ENCODE results near the gene FARP1. TPM values are rescaled to one million over a fixed set of nuclear protein-coding genes. Genes with fewer than 3 reads are reported as not detected.

FARP1 gene
- total RNA-seq, 1 donor from 2014 or later: 36.5 TPM

DNA sequence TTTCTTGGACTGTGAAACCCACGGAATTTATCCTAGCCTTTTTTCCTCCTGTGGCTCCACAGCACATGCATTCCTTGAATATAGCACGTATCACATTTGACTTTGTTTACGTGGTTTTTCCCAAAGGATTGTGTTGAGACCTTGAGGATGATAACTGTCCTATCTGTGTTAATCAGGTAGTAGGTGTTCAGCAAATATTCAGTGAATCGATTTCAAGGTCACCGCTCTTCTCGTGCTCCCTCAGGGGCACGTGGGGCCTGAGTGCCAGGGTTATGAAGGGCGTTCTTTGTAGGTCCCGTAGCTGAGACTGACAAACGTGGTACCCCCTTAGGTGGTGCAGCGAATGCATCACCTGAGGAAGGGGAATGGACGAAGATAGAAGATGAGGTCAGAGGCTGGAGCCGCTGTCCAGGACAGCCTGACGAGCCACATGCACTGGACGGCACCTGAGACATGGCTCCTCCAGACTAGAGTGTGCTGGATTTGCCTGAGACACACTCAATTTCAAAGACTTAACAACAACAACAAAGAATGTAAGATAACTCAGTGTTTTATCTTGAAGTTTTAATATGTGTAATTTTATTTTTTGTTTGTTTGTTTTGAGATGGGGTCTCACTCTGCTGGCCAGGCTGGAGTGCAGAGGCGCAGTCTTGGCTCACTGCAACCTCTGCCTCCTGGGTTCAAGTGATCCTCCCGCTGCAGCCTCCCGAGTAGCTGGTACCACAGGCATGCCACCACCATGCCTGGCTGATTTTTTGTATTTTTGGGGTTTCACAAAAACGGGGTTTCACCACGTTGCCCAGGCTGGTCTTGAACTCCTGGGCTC, 165.4 kb downstream of the FARP1 start:
- no peak overlapping the region for H3K27ac ChIP-seq (ENCODE audit: low read depth, low read length)
- H3K4me3 ChIP-seq (ENCODE audit: low read length in 3 of 3): peak overlapping the region in 1 of 3 donors; percentile 13
- no peaks in the 10 kb centered on the region for H3K9me3 ChIP-seq (ENCODE audit: control insufficient read depth in 3 of 3, low read length in 3 of 3)
- no peak overlapping the region for H3K9ac ChIP-seq (ENCODE audit: low read depth in 1 of 3, low read length in 3 of 3)
- no peaks in the 10 kb centered on the region for H3K36me3 ChIP-seq (ENCODE audit: control insufficient read depth in 3 of 3, insufficient read depth in 3 of 3, low read length in 3 of 3)
- H3K27me3 ChIP-seq (ENCODE audit: control insufficient read depth in 3 of 3, insufficient read depth in 3 of 3, low read length in 3 of 3): no peaks in the 10 kb centered on the region
- peaks cover 0 to 5% (median 4%) of the 10 kb centered on the region in 3 donors for H3K4me1 ChIP-seq (ENCODE audit: control insufficient read depth in 3 of 3, insufficient read depth in 3 of 3, low read length in 3 of 3)

GRCh38 chr13:98309569-98310335, 166.9 kb downstream of the FARP1 start:
- Histone ChIP-seq H3K4me3 (ENCODE audit: low read length in 3 of 3) (no peak overlapping the region), H3K36me3 (ENCODE audit: control insufficient read depth in 3 of 3, insufficient read depth in 3 of 3, low read length in 3 of 3) (no peaks in the 10 kb centered on the region), H3K9ac (ENCODE audit: low read depth in 1 of 3, low read length in 3 of 3) (no peak overlapping the region), H3K9me3 (ENCODE audit: control insufficient read depth in 3 of 3, low read length in 3 of 3) (no peaks in the 10 kb centered on the region), H3K27me3 (ENCODE audit: control insufficient read depth in 3 of 3, insufficient read depth in 3 of 3, low read length in 3 of 3) (no peaks in the 10 kb centered on the region), H3K27ac (ENCODE audit: low read depth, low read length) (no peak overlapping the region), H3K4me1 (ENCODE audit: control insufficient read depth in 3 of 3, insufficient read depth in 3 of 3, low read length in 3 of 3) (peaks cover 0 to 5% (median 4%) of the 10 kb centered on the region in 3 donors)

GRCh38 chr13:98310485-98311199, 167.7 kb downstream of the FARP1 start:
- H3K27me3 ChIP-seq (ENCODE audit: control insufficient read depth in 3 of 3, insufficient read depth in 3 of 3, low read length in 3 of 3): no peaks in the 10 kb centered on the region
- H3K4me3 ChIP-seq (ENCODE audit: low read length in 3 of 3): no peak overlapping the region
- no peak overlapping the region for H3K9ac ChIP-seq (ENCODE audit: low read depth in 1 of 3, low read length in 3 of 3)
- no peak overlapping the region for H3K27ac ChIP-seq (ENCODE audit: low read depth, low read length)
- peaks cover 0 to 10% (median 5%) of the 10 kb centered on the region in 3 donors for H3K4me1 ChIP-seq (ENCODE audit: control insufficient read depth in 3 of 3, insufficient read depth in 3 of 3, low read length in 3 of 3)
- H3K9me3 ChIP-seq (ENCODE audit: control insufficient read depth in 3 of 3, low read length in 3 of 3): no peaks in the 10 kb centered on the region
- no peaks in the 10 kb centered on the region for H3K36me3 ChIP-seq (ENCODE audit: control insufficient read depth in 3 of 3, insufficient read depth in 3 of 3, low read length in 3 of 3)

GRCh38 chr13:98311200-98311548, 168.3 kb downstream of the FARP1 start:
- Histone ChIP-seq H3K36me3 (ENCODE audit: control insufficient read depth in 3 of 3, insufficient read depth in 3 of 3, low read length in 3 of 3) (no peaks in the 10 kb centered on the region), H3K27ac (ENCODE audit: low read depth, low read length) (no peak overlapping the region), H3K27me3 (ENCODE audit: control insufficient read depth in 3 of 3, insufficient read depth in 3 of 3, low read length in 3 of 3) (no peaks in the 10 kb centered on the region), H3K9ac (ENCODE audit: low read depth in 1 of 3, low read length in 3 of 3) (no peak overlapping the region), H3K4me3 (ENCODE audit: low read length in 3 of 3) (no peak overlapping the region), H3K9me3 (ENCODE audit: control insufficient read depth in 3 of 3, low read length in 3 of 3) (no peaks in the 10 kb centered on the region), H3K4me1 (ENCODE audit: control insufficient read depth in 3 of 3, insufficient read depth in 3 of 3, low read length in 3 of 3) (peaks cover 0 to 15% (median 7%) of the 10 kb centered on the region in 3 donors)

GRCh38 chr13:98312606-98313005, 169.7 kb downstream of the FARP1 start:
- H3K9ac ChIP-seq (ENCODE audit: low read depth in 1 of 3, low read length in 3 of 3): no peak overlapping the region
- H3K27ac ChIP-seq (ENCODE audit: low read depth, low read length): no peak overlapping the region
- H3K4me3 ChIP-seq (ENCODE audit: low read length in 3 of 3): no peak overlapping the region
- no peaks in the 10 kb centered on the region for H3K9me3 ChIP-seq (ENCODE audit: control insufficient read depth in 3 of 3, low read length in 3 of 3)
- no peaks in the 10 kb centered on the region for H3K36me3 ChIP-seq (ENCODE audit: control insufficient read depth in 3 of 3, insufficient read depth in 3 of 3, low read length in 3 of 3)
- no peaks in the 10 kb centered on the region for H3K27me3 ChIP-seq (ENCODE audit: control insufficient read depth in 3 of 3, insufficient read depth in 3 of 3, low read length in 3 of 3)
- peaks cover 0 to 15% (median 7%) of the 10 kb centered on the region in 3 donors for H3K4me1 ChIP-seq (ENCODE audit: control insufficient read depth in 3 of 3, insufficient read depth in 3 of 3, low read length in 3 of 3)

GRCh38 chr13:98313023-98313921, 170.4 kb downstream of the FARP1 start:
- Histone ChIP-seq H3K4me3 (ENCODE audit: low read length in 3 of 3) (no peak overlapping the region), H3K9me3 (ENCODE audit: control insufficient read depth in 3 of 3, low read length in 3 of 3) (no peaks in the 10 kb centered on the region), H3K27me3 (ENCODE audit: control insufficient read depth in 3 of 3, insufficient read depth in 3 of 3, low read length in 3 of 3) (no peaks in the 10 kb centered on the region), H3K27ac (ENCODE audit: low read depth, low read length) (no peak overlapping the region), H3K4me1 (ENCODE audit: control insufficient read depth in 3 of 3, insufficient read depth in 3 of 3, low read length in 3 of 3) (peaks cover 0 to 12% (median 3%) of the 10 kb centered on the region in 3 donors), H3K9ac (ENCODE audit: low read depth in 1 of 3, low read length in 3 of 3) (no peak overlapping the region), H3K36me3 (ENCODE audit: control insufficient read depth in 3 of 3, insufficient read depth in 3 of 3, low read length in 3 of 3) (no peaks in the 10 kb centered on the region)

- H3K36me3 ChIP-seq (ENCODE audit: control insufficient read depth in 3 of 3, insufficient read depth in 3 of 3, low read length in 3 of 3): no peaks in the 10 kb centered on the region
- H3K9ac ChIP-seq (ENCODE audit: low read depth in 1 of 3, low read length in 3 of 3): no peak overlapping the region
- no peak overlapping the region for H3K4me3 ChIP-seq (ENCODE audit: low read length in 3 of 3)
- no peaks in the 10 kb centered on the region for H3K9me3 ChIP-seq (ENCODE audit: control insufficient read depth in 3 of 3, low read length in 3 of 3)
- H3K27ac ChIP-seq (ENCODE audit: low read depth, low read length): no peak overlapping the region
- H3K27me3 ChIP-seq (ENCODE audit: control insufficient read depth in 3 of 3, insufficient read depth in 3 of 3, low read length in 3 of 3): no peaks in the 10 kb centered on the region
- peaks cover 0 to 11% (median 2%) of the 10 kb centered on the region in 3 donors for H3K4me1 ChIP-seq (ENCODE audit: control insufficient read depth in 3 of 3, insufficient read depth in 3 of 3, low read length in 3 of 3)
Observed at GRCh38 chr13:98313922-98314292, 171.0 kb downstream of the FARP1 start.

- Histone ChIP-seq H3K9ac (ENCODE audit: low read depth in 1 of 3, low read length in 3 of 3) (no peak overlapping the region), H3K36me3 (ENCODE audit: control insufficient read depth in 3 of 3, insufficient read depth in 3 of 3, low read length in 3 of 3) (no peaks in the 10 kb centered on the region), H3K9me3 (ENCODE audit: control insufficient read depth in 3 of 3, low read length in 3 of 3) (no peaks in the 10 kb centered on the region), H3K4me1 (ENCODE audit: control insufficient read depth in 3 of 3, insufficient read depth in 3 of 3, low read length in 3 of 3) (peaks cover 0 to 11% (median 2%) of the 10 kb centered on the region in 3 donors), H3K4me3 (ENCODE audit: low read length in 3 of 3) (no peak overlapping the region), H3K27me3 (ENCODE audit: control insufficient read depth in 3 of 3, insufficient read depth in 3 of 3, low read length in 3 of 3) (no peaks in the 10 kb centered on the region), H3K27ac (ENCODE audit: low read depth, low read length) (no peak overlapping the region)
Observed at GRCh38 chr13:98315466-98315865, 172.6 kb downstream of the FARP1 start.

- H3K4me3 ChIP-seq (ENCODE audit: low read length in 3 of 3): no peak overlapping the region
- no peaks in the 10 kb centered on the region for H3K9me3 ChIP-seq (ENCODE audit: control insufficient read depth in 3 of 3, low read length in 3 of 3)
- no peak overlapping the region for H3K9ac ChIP-seq (ENCODE audit: low read depth in 1 of 3, low read length in 3 of 3)
- peaks cover 0 to 11% (median 2%) of the 10 kb centered on the region in 3 donors for H3K4me1 ChIP-seq (ENCODE audit: control insufficient read depth in 3 of 3, insufficient read depth in 3 of 3, low read length in 3 of 3)
- no peak overlapping the region for H3K27ac ChIP-seq (ENCODE audit: low read depth, low read length)
- H3K36me3 ChIP-seq (ENCODE audit: control insufficient read depth in 3 of 3, insufficient read depth in 3 of 3, low read length in 3 of 3): no peaks in the 10 kb centered on the region
- no peaks in the 10 kb centered on the region for H3K27me3 ChIP-seq (ENCODE audit: control insufficient read depth in 3 of 3, insufficient read depth in 3 of 3, low read length in 3 of 3)
Observed at GRCh38 chr13:98315902-98316301, 173.0 kb downstream of the FARP1 start.
